ENCODE data around the gene CLCNKA.
"Not testable (repeated sequence)": the region's sequence is repeated elsewhere in the genome, so short reads cannot be mapped to it uniquely, and the experiment has no call there.

The CLCNKA gene

DNA sequence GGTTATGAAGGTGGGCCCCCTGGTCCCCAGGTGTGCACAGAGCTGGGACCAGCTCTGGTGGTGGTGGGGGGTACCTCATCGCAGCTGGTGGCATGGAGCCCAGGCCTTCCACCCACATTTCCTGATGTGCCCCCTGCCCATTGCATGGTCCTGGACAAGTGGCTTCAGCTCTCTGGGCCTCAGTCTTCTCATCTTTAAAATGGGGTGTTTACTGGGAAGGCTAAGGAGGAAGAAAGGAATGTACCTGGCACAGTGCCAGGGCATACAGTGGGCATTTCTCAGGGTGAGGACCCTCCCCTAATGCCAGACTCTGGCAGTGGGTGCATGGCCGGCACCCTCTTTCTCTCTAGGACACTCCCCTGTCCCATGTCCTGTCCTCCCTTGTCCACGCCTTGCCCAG lies 29.2 kb downstream of the CLCNKA start:
- no peaks in the 10 kb centered on the region for H3K36me3 ChIP-seq (ENCODE audit: low read depth)
- H3K4me1 ChIP-seq (ENCODE audit: insufficient read depth, poor library complexity, severe bottlenecking) = no peaks in the 10 kb centered on the region
- H3K4me3 ChIP-seq (ENCODE audit: severe bottlenecking) = no peak overlapping the region
- H3K9me3 ChIP-seq (ENCODE audit: severe bottlenecking) = no peaks in the 10 kb centered on the region
- TF ChIP-seq, protein P1, sequence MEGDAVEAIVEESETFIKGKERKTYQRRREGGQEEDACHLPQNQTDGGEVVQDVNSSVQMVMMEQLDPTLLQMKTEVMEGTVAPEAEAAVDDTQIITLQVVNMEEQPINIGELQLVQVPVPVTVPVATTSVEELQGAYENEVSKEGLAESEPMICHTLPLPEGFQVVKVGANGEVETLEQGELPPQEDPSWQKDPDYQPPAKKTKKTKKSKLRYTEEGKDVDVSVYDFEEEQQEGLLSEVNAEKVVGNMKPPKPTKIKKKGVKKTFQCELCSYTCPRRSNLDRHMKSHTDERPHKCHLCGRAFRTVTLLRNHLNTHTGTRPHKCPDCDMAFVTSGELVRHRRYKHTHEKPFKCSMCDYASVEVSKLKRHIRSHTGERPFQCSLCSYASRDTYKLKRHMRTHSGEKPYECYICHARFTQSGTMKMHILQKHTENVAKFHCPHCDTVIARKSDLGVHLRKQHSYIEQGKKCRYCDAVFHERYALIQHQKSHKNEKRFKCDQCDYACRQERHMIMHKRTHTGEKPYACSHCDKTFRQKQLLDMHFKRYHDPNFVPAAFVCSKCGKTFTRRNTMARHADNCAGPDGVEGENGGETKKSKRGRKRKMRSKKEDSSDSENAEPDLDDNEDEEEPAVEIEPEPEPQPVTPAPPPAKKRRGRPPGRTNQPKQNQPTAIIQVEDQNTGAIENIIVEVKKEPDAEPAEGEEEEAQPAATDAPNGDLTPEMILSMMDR (IDR thresholded peaks at IDR 0.05; ENCODE audit: poor library complexity, severe bottlenecking) = no peak
- no peak for ATAC-seq (ENCODE audit: low read depth)
- H3K27ac ChIP-seq (ENCODE audit: poor library complexity, severe bottlenecking) = no peak overlapping the region
- no peak for DNase-seq (ENCODE audit: low spot score)
- no peaks in the 10 kb centered on the region for H3K27me3 ChIP-seq (ENCODE audit: insufficient read depth, poor library complexity, severe bottlenecking)

DNA sequence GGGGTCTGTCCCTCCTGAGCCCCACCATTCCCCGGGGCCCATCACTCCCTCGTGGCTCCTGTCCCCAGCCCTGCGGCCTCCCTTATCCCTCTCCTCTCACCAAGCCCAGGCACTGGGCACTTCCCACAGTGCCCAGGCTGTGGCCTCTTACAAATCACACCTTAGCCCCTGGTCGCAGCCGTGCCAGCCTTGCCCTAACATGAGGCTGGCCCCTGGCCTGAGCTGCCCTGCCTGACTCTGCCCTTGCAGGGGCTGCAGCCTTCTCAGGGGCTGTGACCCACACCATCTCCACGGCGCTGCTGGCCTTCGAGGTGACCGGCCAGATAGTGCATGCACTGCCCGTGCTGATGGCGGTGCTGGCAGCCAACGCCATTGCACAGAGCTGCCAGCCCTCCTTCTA lies 30.1 kb downstream of the CLCNKA start:
- ATAC-seq (ENCODE audit: low read depth); H3K27me3 ChIP-seq (ENCODE audit: insufficient read depth, poor library complexity, severe bottlenecking); H3K36me3 ChIP-seq (ENCODE audit: low read depth); H3K4me1 ChIP-seq (ENCODE audit: insufficient read depth, poor library complexity, severe bottlenecking); DNase-seq (ENCODE audit: low spot score); H3K4me3 ChIP-seq (ENCODE audit: severe bottlenecking); H3K27ac ChIP-seq (ENCODE audit: poor library complexity, severe bottlenecking); H3K9me3 ChIP-seq (ENCODE audit: severe bottlenecking): not testable (repeated sequence)

DNA sequence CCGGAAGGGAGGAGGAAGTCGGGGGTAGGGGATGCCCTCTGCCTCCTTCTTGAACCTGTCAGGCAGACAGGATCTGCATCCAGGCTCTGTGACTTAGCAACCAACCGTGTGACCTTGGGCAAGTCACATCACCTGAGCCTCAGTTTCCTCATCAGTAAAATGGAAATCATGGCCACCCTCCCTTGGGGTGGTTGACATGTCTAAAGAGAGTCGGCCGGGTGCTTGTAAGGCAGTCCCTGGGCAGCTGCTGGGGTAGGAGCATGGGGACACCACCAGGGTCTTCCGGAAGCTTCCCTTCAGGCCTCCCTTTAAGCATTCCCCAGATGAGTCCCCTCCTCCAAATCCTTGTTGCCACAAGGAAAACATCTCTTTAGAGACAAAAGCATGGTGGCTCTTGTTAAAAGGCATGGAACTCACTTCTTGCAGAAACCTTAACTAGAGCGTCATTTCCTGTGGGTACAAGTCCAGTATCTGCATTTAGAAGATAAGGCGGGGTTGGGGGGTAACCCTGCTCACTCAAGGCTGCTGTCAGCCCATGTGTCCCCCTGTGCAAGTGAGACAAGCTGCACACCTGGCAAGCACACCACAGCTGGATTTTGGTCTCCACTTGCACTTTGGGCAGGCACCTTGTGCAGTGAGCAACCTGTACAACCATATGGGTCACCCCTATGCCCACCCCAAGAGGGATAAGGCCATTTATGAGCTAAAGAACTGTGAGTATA lies 32.1 kb downstream of the CLCNKA start:
- DNase-seq (ENCODE audit: low spot score) (no peak), ATAC-seq (ENCODE audit: low read depth) (no peak)
- no peak overlapping the region for H3K4me3 ChIP-seq (ENCODE audit: severe bottlenecking)
- no peaks in the 10 kb centered on the region for H3K4me1 ChIP-seq (ENCODE audit: insufficient read depth, poor library complexity, severe bottlenecking)
- H3K27ac ChIP-seq (ENCODE audit: poor library complexity, severe bottlenecking) = no peak overlapping the region
- H3K9me3 ChIP-seq (ENCODE audit: severe bottlenecking) = no peaks in the 10 kb centered on the region
- TF ChIP-seq, protein P1 (IDR thresholded peaks at IDR 0.05; ENCODE audit: poor library complexity, severe bottlenecking) = no peak
- no peaks in the 10 kb centered on the region for H3K27me3 ChIP-seq (ENCODE audit: insufficient read depth, poor library complexity, severe bottlenecking)
- H3K36me3 ChIP-seq (ENCODE audit: low read depth) = no peaks in the 10 kb centered on the region

DNA sequence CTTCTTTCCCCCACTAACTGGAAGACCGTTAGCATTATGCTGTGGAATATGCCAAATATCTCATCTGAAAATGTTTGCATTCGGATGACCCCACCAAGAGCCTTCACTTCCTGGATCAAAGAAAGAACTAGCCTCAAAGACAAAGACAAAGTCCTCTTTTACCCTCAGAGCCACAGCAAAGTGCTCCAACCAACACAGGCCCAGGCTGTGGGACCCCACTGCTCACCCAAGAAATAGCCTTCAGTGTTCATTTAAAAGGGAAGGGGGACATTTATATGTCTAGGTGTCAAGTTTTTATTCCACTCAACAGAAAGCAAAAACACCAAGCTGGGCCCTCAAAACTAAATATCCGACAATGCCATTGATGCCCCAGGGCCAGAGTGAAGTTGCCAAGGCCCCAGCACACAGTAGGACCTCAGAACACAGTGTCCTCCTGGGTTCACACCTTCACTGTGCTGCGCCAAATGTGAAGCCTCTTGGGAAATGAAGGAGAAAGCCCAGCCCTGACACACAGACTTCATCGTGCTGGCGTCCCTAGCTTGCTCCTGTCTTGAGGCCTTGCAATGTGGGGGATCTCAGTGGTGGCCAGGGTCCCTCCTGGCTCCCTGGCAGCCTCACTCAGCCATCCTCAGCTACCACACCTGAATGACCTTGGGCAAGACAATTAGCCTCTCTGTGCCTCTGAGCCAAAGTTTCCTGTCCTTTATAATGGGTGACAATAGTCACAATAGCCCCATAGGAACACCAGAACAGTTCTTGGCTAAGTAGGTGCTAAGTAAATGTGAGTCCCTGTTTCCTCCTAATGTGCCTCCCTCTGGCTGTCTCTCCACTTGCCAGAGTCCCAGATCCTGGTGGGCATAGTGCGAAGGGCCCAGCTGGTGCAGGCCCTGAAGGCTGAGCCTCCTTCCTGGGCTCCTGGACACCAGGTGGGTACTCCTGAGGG lies 33.0 kb downstream of the CLCNKA start:
- H3K4me3 ChIP-seq (ENCODE audit: severe bottlenecking) = no peak overlapping the region
- no peaks in the 10 kb centered on the region for H3K9me3 ChIP-seq (ENCODE audit: severe bottlenecking)
- no peak for DNase-seq (ENCODE audit: low spot score)

More for the DNA sequence above, 33.0 kb downstream of the CLCNKA start:
- ATAC-seq (ENCODE audit: low read depth) = no peak
- Histone ChIP-seq H3K27me3 (ENCODE audit: insufficient read depth, poor library complexity, severe bottlenecking) (no peaks in the 10 kb centered on the region), H3K4me1 (ENCODE audit: insufficient read depth, poor library complexity, severe bottlenecking) (no peaks in the 10 kb centered on the region), H3K36me3 (ENCODE audit: low read depth) (no peaks in the 10 kb centered on the region), H3K27ac (ENCODE audit: poor library complexity, severe bottlenecking) (no peak overlapping the region)
- TF ChIP-seq, protein P1 (IDR thresholded peaks at IDR 0.05; ENCODE audit: poor library complexity, severe bottlenecking) = no peak

All from RWPE2 (cell line).